ENCODE measurements around the gene CCDC18. TPM values are rescaled to one million over a fixed set of nuclear protein-coding genes. Genes with fewer than 3 reads are reported as not detected.

CCDC18 gene
- total RNA-seq, 1 experiment from 2014 or later: 18.1 TPM

GRCh38 chr1:93244298-93245069 is 64.0 kb downstream of the CCDC18 start (continued):
- TF ChIP-seq REST (IDR thresholded peaks at IDR 0.05; ENCODE audit: low read depth): no peak

- ChIA-PET POLR2A (no interaction called here), RAD21 (ENCODE audit: low non-redundant PET in 1 of 2, low total read pairs in 2 of 2, uncharacterized antibody in 2 of 2, unreplicated experiment in 2 of 2) (no interaction called here), CTCF (no interaction called here)
- DNase-seq (ENCODE audit: low read depth, low spot score): no peak
- BruUV-seq (replicated peaks): no TSS peak
- TF ChIP-seq YY1 (IDR thresholded peaks at IDR 0.05; ENCODE audit: extremely low read depth, insufficient replicate concordance, low read depth, low read length) (no peak), REST (IDR thresholded peaks at IDR 0.05; ENCODE audit: low read depth) (no peak), CEBPB (IDR thresholded peaks at IDR 0.05; ENCODE audit: low read depth) (no peak), MAX (IDR thresholded peaks at IDR 0.05) (no peak), POLR2AphosphoS5 (IDR thresholded peaks at IDR 0.05; ENCODE audit: low read depth, low read length) (no peak), ELF1 (IDR thresholded peaks at IDR 0.05; ENCODE audit: borderline replicate concordance, low read depth) (no peak), EZH2phosphoT487 (IDR thresholded peaks at IDR 0.05; ENCODE audit: borderline replicate concordance) (no peak), SP1 (IDR thresholded peaks at IDR 0.05; ENCODE audit: low read depth) (no peak), SIN3A (IDR thresholded peaks at IDR 0.05; ENCODE audit: low read depth) (no peak)
- Histone ChIP-seq H3K4me1 (ENCODE audit: control insufficient read depth in 1 of 2, insufficient read depth in 2 of 2, low read length in 2 of 2) (peaks cover 0 to 7% of the 10 kb centered on the region in 2 experiments; a peak in 1 of 4 replicates), H3K27ac (ENCODE audit: low read depth, low read length) (no peak overlapping the region), H4K20me1 (ENCODE audit: insufficient read depth) (no peaks in the 10 kb centered on the region), H3K9me3 (ENCODE audit: control insufficient read depth in 1 of 2, insufficient read depth in 1 of 2, low read depth in 1 of 2, low read length in 2 of 2) (no peaks in the 10 kb centered on the region), H3K9me2 (ENCODE audit: insufficient read depth) (no peaks in the 10 kb centered on the region), H3K9ac (ENCODE audit: low read length) (no peak overlapping the region), H3K4me2 (ENCODE audit: low read length) (no peak overlapping the region), H3K79me2 (ENCODE audit: insufficient read depth, low read length) (0 out of 2 replicates have a peak, but pooled peaks cover 3% of the 10 kb centered on the region), H3K36me3 (ENCODE audit: control insufficient read depth in 1 of 2, insufficient read depth in 2 of 2, low read length in 2 of 2) (no peaks in the 10 kb centered on the region), H3K4me3 (replicated peaks in 1 of 2; ENCODE audit: low read depth in 1 of 2, low read length in 2 of 2) (no peak overlapping the region), H2AFZ (ENCODE audit: low read depth, low read length, poor library complexity, severe bottlenecking) (no peak overlapping the region), H3K27me3 (ENCODE audit: insufficient read depth, low read length) (no peaks in the 10 kb centered on the region)
- ATAC-seq: no peak
- intact Hi-C loops (cut with micrococcal nuclease): no loop called here
Measured at GRCh38 chr1:93251966-93252365, 71.4 kb downstream of the CCDC18 start.

All from HCT116 (cell line).